Activated naive CD4-positive, alpha-beta T cell treated with anti-CD3 and anti-CD28 coated beads for 36 hours (primary cell): ENCODE data around the gene CD300A. TPM values are rescaled to one million over a fixed set of nuclear protein-coding genes. Genes with fewer than 3 reads are reported as not detected.
"Not testable (repeated sequence)": the region's sequence is repeated elsewhere in the genome, so short reads cannot be mapped to it uniquely, and the experiment has no call there.

Experiments used
- CTCF ChIA-PET: fragments of 350-600 bp; sonication (Branson Sonifier 250); formaldehyde crosslinking; loops from one replicate; lab custom pipeline; 2021; ENCODE audit warnings: antibody characterized with exemption; lab: Charles Lee
- DNase-seq: peaks from one replicate; pipeline ENCODE4 v3.0.0-alpha.2; 2020
- H3K27ac Mint-ChIP-seq: one replicate; pipeline ENCODE4 v1.8.0; 2021; ENCODE audit warnings: mild to moderate bottlenecking, mixed read lengths
- H3K27me3 Mint-ChIP-seq: one replicate; pipeline ENCODE4 v1.8.0; 2021; ENCODE audit warnings: low read depth, mixed read lengths
- H3K36me3 Mint-ChIP-seq: one replicate; pipeline ENCODE4 v1.8.0; 2021; ENCODE audit warnings: low read depth, mixed read lengths
- H3K4me1 Mint-ChIP-seq: one replicate; pipeline ENCODE4 v1.8.0; 2021; ENCODE audit warnings: low read depth, mixed read lengths
- H3K4me3 Mint-ChIP-seq: one replicate; pipeline ENCODE4 v1.8.0; 2021; ENCODE audit warnings: mild to moderate bottlenecking, moderate library complexity, mixed read lengths
- H3K9me3 Mint-ChIP-seq: one replicate; pipeline ENCODE4 v1.8.0; 2021; ENCODE audit warnings: mixed read lengths
- intact Hi-C: fragments of 100-400 bp; cut with micrococcal nuclease; formaldehyde crosslinking; loops from one replicate; pipeline ENCODE4 v1.15.1; 2023
- total RNA-seq, 2 experiments: library from RNA; stranded (reverse); gene quantifications; one replicate each; pipeline ENCODE4 v1.2.3, GENCODE V29; 2021

Gene CD300A
- total RNA-seq, 2 experiments from 2014 or later = 1.3 to 1.8 TPM

- Mint-ChIP-seq H3K27ac (no peak overlapping the region), H3K4me3 (no peak overlapping the region), H3K9me3 (peaks cover 17% of the 10 kb centered on the region), H3K27me3 (no peaks in the 10 kb centered on the region), H3K36me3 (peaks cover 8% of the 10 kb centered on the region), H3K4me1 (peaks cover 35% of the 10 kb centered on the region)
- intact Hi-C loops = no loop called here
- no peak for DNase-seq
- CTCF ChIA-PET = interaction anchor here (1.0 kb wide), 1 partner anchor 17 kb away, joined by 4 read pairs; no protein-coding TSS in a partner anchor
These were observed 8.8 kb downstream of the CD300A start for GRCh38 chr17:74475189-74475588.

DNA sequence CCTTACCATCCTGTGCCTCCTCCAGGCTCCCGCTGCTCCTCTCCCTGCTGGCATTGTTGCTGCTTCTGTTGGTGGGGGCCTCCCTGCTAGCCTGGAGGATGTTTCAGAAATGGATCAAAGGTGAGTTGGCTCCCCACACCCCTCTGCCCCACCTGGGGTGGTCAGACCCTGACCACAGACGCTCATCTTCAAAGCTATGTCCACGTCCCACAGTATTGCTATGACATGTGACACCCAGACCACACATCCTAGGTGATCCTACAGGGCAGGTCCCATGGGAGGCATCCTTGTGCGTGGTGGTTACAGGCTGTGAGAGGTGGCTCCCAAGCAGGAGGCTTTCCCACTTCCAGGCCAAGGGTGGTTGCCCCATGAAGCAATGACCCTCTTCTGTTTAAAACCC, 11.0 kb downstream of the CD300A start:
- Mint-ChIP-seq H3K27me3 (no peaks in the 10 kb centered on the region), H3K36me3 (peaks cover 8% of the 10 kb centered on the region), H3K4me1 (peaks cover 35% of the 10 kb centered on the region), H3K27ac (no peak overlapping the region), H3K4me3 (no peak overlapping the region), H3K9me3 (peaks cover 17% of the 10 kb centered on the region)
- no peak for DNase-seq
- intact Hi-C loops = no loop called here
- CTCF ChIA-PET = interaction anchor here (1.3 kb wide), 1 partner anchor 93 kb away, joined by 3 read pairs; no protein-coding TSS in a partner anchor

GRCh38 chr17:74478420-74479100, 12.1 kb downstream of the CD300A start:
- H3K4me3 Mint-ChIP-seq = no peak overlapping the region
- peaks cover 17% of the 10 kb centered on the region for H3K9me3 Mint-ChIP-seq
- peak overlapping the region; percentile 30 for H3K27ac Mint-ChIP-seq
- intact Hi-C loops = no loop called here
- DNase-seq = peak; percentile 64
- no peaks in the 10 kb centered on the region for H3K27me3 Mint-ChIP-seq
- CTCF ChIA-PET = interaction anchor here (1.1 to 1.5 kb wide), 4 partner anchors 15 to 111 kb away, joined by 3 to 8 read pairs (median 6); partner anchors contain the start of gene GPR142
- H3K4me1 Mint-ChIP-seq = peaks cover 32% of the 10 kb centered on the region
- peaks cover 8% of the 10 kb centered on the region for H3K36me3 Mint-ChIP-seq

DNA sequence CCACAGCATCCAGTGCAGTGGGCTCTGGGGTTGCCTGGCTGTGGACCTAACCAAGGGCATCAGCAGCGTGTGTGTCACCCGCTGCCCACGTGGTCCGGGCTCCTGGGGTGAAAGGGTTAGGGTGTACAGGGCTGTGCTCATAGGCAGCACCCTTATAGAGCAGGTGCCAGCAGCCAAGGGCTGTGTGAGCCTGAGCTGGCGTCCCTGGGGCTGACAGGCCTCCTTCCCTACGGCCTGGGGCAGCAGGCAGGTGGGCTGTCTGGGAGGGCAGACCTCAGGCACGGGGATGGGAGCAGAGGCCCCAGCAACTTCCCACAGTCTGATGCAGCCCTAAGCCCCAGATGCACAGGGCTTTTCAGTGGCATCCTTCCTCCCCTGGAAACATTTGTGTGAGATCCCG, 13.9 kb downstream of the CD300A start:
- DNase-seq = no peak
- Mint-ChIP-seq H3K27me3 (no peaks in the 10 kb centered on the region), H3K4me3 (no peak overlapping the region), H3K4me1 (peaks cover 23% of the 10 kb centered on the region), H3K27ac (no peak overlapping the region), H3K9me3 (peaks cover 14% of the 10 kb centered on the region), H3K36me3 (peaks cover 3% of the 10 kb centered on the region)
- intact Hi-C loops = no loop called here
- CTCF ChIA-PET = interaction anchor here (0.6 to 2.1 kb wide), 4 partner anchors 8 to 158 kb away, joined by 3 to 7 read pairs (median 5); partner anchors contain the start of gene GPR142

DNA sequence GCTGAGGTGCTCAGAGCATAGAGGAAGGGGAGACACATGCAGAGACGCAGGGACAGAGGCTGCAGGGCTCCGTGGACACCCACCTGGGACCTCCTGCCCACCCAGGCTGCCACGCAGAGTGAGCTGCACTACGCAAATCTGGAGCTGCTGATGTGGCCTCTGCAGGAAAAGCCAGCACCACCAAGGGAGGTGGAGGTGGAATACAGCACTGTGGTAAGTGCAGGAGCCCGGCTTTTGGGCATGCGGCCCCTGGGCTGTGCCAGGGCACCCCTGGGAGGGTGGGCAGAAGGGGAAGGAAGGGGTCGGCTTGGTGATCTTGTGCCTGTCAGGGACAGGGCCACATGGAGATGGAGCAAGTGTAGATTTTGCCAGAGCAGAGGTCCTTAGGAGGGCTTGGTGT, 15.2 kb downstream of the CD300A start:
- H3K4me1 Mint-ChIP-seq = peaks cover 23% of the 10 kb centered on the region
- no peak overlapping the region for H3K27ac Mint-ChIP-seq
- peaks cover 2% of the 10 kb centered on the region for H3K9me3 Mint-ChIP-seq
- H3K36me3 Mint-ChIP-seq = no peaks in the 10 kb centered on the region
- intact Hi-C loops = no loop called here
- no peak overlapping the region for H3K4me3 Mint-ChIP-seq
- DNase-seq = no peak
- no peaks in the 10 kb centered on the region for H3K27me3 Mint-ChIP-seq
- CTCF ChIA-PET = interaction anchor here (1.2 to 1.4 kb wide), 2 partner anchors 26 to 103 kb away, joined by 3 to 5 read pairs; no protein-coding TSS in a partner anchor

- Mint-ChIP-seq H3K9me3 (no peaks in the 10 kb centered on the region), H3K4me3 (no peak overlapping the region), H3K4me1 (peaks cover 10% of the 10 kb centered on the region), H3K36me3 (no peaks in the 10 kb centered on the region), H3K27ac (no peak overlapping the region), H3K27me3 (no peaks in the 10 kb centered on the region)
- intact Hi-C loops = no loop called here
- DNase-seq = no peak
- CTCF ChIA-PET = interaction anchor here (0.6 to 1.3 kb wide), 3 partner anchors 13 to 105 kb away, joined by 3 read pairs; no protein-coding TSS in a partner anchor
These were observed 17.6 kb downstream of the CD300A start for GRCh38 chr17:74484066-74484465.

DNA sequence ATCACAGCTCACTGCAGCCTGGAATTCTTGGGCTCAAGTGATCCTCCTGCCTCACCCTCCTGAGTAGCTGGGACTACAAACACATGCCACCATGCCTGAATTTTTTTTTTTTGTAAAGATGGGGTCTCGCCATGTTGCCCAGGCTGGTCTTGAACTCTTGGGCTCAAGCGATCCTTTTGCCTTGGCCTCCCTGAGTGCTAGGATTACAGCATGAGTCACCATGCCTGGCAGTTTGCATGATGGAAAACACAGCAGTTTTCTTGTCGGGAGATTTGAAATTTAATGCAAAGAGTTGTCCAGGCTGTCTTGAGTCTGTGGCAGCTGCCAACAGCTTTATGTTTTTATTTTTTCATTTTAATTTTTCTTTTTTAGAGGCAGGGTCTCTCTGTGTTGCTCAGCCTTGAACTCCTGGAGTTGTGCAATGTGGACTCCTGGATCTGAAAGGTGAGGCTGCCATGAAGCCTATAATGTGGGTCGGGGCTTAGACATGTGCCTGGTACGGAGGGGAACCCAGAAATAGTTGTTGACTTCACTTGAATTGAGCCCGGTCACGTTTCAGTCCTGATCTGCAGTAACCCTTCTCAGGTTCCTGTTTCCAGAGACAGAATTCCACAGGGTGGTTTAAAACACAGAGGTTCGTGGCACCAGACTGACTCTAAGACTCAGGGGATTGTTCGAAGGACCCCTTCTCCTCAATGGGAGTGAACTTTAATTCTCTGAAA, 18.7 kb downstream of the CD300A start:
- no peak for DNase-seq
- Mint-ChIP-seq H3K4me3 (no peak overlapping the region), H3K4me1 (no peaks in the 10 kb centered on the region), H3K9me3 (no peaks in the 10 kb centered on the region), H3K36me3 (no peaks in the 10 kb centered on the region), H3K27me3 (no peaks in the 10 kb centered on the region), H3K27ac (no peak overlapping the region)
- CTCF ChIA-PET = interaction anchor here (0.7 to 0.9 kb wide), 2 partner anchors 28 to 72 kb away, joined by 4 to 5 read pairs; no protein-coding TSS in a partner anchor
- intact Hi-C loops = no loop called here

GRCh38 chr17:74485841-74486240, 19.4 kb downstream of the CD300A start:
- H3K27ac Mint-ChIP-seq = no peak overlapping the region
- no peaks in the 10 kb centered on the region for H3K36me3 Mint-ChIP-seq
- CTCF ChIA-PET = no interaction called here
- no peaks in the 10 kb centered on the region for H3K27me3 Mint-ChIP-seq
- intact Hi-C loops = no loop called here
- no peak overlapping the region for H3K4me3 Mint-ChIP-seq
- DNase-seq = no peak
- no peaks in the 10 kb centered on the region for H3K9me3 Mint-ChIP-seq
- no peaks in the 10 kb centered on the region for H3K4me1 Mint-ChIP-seq

DNA sequence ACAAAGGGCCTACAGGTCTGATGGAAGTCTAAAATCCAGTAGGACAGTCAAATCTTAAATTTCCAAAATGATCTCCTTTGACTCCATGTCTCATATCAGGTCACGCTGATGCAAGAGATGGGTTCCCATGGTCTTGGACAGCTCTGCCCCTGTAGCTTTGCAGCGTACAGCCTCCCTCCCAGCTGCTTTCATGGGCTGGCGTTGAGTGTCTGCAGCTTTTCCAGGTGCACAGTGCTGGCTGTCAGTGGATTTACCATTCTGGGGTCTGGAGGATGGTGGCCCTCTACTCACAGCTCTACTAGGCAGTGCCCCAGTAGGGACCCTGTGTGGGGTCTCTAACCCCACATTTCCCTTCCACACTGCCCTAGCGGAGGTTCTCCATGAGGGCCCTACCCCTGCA, 21.8 kb downstream of the CD300A start:
- H3K27ac Mint-ChIP-seq, H3K9me3 Mint-ChIP-seq, intact Hi-C loops, H3K4me1 Mint-ChIP-seq, H3K27me3 Mint-ChIP-seq, H3K4me3 Mint-ChIP-seq, DNase-seq, H3K36me3 Mint-ChIP-seq: not testable (repeated sequence)
- CTCF ChIA-PET = interaction anchor here (1.0 to 1.2 kb wide), 5 partner anchors 9 to 121 kb away, joined by 3 to 4 read pairs (median 3); partner anchors contain the start of gene GPR142

DNA sequence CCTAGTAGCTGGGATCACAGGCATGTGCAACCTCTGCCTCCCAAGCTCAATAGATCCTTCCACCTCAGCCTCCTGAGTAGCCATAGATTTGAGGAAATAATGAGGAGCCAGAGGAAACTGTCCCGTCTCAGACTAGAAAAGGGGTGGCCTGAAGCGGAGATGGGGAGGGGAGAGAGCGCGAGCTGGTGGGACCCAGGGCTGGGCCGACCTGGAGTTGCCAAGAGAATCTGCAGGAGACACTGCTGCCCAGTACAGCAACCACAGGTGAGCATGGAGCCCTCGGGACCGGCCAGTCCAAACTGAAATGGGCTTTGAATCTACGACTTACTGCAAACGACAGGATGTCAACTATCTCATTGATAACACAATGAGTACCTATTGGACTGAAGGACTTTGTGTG, 24.3 kb downstream of the CD300A start:
- no peaks in the 10 kb centered on the region for H3K9me3 Mint-ChIP-seq
- CTCF ChIA-PET = interaction anchor here (0.7 to 2.0 kb wide), 4 partner anchors 33 to 123 kb away, joined by 3 to 8 read pairs (median 6); partner anchors contain the start of gene GPR142
- intact Hi-C loops = loop anchor here (5.0 kb wide), 1 partner anchor 112 kb away; no protein-coding TSS in a partner anchor
- no peak for DNase-seq
- no peaks in the 10 kb centered on the region for H3K36me3 Mint-ChIP-seq
- no peaks in the 10 kb centered on the region for H3K4me1 Mint-ChIP-seq
- H3K27ac Mint-ChIP-seq = no peak overlapping the region
- peaks cover 2% of the 10 kb centered on the region for H3K27me3 Mint-ChIP-seq
- H3K4me3 Mint-ChIP-seq = no peak overlapping the region

DNA sequence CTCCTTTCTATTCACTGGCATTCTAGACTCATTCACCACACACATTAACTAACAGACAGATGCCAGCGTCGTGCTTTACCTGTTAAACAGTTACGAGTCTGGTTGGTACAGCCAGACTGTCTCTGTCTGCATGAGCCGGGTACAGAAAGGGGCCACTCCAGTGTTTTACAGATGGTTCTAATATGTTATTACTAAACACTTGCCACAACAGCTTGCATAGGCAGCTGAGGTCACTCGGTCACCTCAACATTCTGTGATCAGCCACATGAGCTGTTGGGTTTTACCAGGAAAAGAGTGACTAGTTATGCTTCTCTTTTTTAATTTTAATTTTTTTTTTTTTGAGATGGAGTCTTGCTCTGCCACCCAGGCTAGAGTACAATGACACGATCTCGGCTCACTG, 25.2 kb downstream of the CD300A start:
- no peaks in the 10 kb centered on the region for H3K9me3 Mint-ChIP-seq
- CTCF ChIA-PET = interaction anchor here (0.7 to 2.0 kb wide), 7 partner anchors 16 to 163 kb away, joined by 3 to 10 read pairs (median 4); no protein-coding TSS in a partner anchor
- intact Hi-C loops = loop anchor here (5.0 kb wide), 1 partner anchor 111 kb away; no protein-coding TSS in a partner anchor

GRCh38 chr17:74493331-74493833, 26.9 kb downstream of the CD300A start:
- Mint-ChIP-seq H3K27me3 (peaks cover 2% of the 10 kb centered on the region), H3K4me1 (no peaks in the 10 kb centered on the region), H3K9me3 (no peaks in the 10 kb centered on the region), H3K4me3 (no peak overlapping the region), H3K27ac (no peak overlapping the region), H3K36me3 (no peaks in the 10 kb centered on the region)
- DNase-seq = peak; percentile 79
- intact Hi-C loops = loop anchor here (1.0 to 5.0 kb wide), 4 partner anchors 36 to 125 kb away; no protein-coding TSS in a partner anchor
- CTCF ChIA-PET = interaction anchor here (0.6 to 2.6 kb wide), 8 partner anchors 14 to 178 kb away, joined by 3 to 16 read pairs (median 4); no protein-coding TSS in a partner anchor

More for the DNA sequence above, 25.2 kb downstream of the CD300A start:
- peaks cover 2% of the 10 kb centered on the region for H3K27me3 Mint-ChIP-seq
- no peak overlapping the region for H3K4me3 Mint-ChIP-seq
- no peak for DNase-seq
- H3K4me1 Mint-ChIP-seq = no peaks in the 10 kb centered on the region
- no peaks in the 10 kb centered on the region for H3K36me3 Mint-ChIP-seq
- H3K27ac Mint-ChIP-seq = no peak overlapping the region
